ENCODE data around the gene PPIL4.

The PPIL4 gene

DNA sequence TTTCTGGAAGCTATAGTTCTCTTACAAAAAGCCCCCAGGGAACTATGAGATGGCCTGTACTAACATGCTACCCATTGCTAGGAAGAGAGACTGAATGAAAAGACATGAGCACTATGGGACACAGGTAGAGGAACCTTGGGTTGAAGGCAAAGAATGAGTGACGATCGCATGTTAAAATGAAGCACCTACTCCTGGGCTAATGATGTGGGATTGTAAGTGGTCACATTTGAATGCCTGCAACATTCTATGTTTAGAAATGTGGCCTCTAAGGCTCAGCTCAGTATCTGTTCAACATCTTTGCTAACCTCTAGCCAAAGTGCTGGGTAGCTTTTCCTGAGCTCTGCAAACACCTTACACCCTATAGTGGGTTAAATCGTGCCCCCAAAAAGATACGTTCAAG is 55.9 kb downstream of the PPIL4 start:
- in situ Hi-C loops (cut with MboI; ENCODE audit: low pct_unique_long_range_greater_than_20kb, low sequenced_read_pairs, unreplicated experiment): no loop called here
- TF ChIP-seq, protein P1, sequence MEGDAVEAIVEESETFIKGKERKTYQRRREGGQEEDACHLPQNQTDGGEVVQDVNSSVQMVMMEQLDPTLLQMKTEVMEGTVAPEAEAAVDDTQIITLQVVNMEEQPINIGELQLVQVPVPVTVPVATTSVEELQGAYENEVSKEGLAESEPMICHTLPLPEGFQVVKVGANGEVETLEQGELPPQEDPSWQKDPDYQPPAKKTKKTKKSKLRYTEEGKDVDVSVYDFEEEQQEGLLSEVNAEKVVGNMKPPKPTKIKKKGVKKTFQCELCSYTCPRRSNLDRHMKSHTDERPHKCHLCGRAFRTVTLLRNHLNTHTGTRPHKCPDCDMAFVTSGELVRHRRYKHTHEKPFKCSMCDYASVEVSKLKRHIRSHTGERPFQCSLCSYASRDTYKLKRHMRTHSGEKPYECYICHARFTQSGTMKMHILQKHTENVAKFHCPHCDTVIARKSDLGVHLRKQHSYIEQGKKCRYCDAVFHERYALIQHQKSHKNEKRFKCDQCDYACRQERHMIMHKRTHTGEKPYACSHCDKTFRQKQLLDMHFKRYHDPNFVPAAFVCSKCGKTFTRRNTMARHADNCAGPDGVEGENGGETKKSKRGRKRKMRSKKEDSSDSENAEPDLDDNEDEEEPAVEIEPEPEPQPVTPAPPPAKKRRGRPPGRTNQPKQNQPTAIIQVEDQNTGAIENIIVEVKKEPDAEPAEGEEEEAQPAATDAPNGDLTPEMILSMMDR (IDR thresholded peaks at IDR 0.05; ENCODE audit: extremely low read depth, insufficient read depth, missing control alignments): no peak
- no peak for DNase-seq (ENCODE audit: low spot score)

DNA sequence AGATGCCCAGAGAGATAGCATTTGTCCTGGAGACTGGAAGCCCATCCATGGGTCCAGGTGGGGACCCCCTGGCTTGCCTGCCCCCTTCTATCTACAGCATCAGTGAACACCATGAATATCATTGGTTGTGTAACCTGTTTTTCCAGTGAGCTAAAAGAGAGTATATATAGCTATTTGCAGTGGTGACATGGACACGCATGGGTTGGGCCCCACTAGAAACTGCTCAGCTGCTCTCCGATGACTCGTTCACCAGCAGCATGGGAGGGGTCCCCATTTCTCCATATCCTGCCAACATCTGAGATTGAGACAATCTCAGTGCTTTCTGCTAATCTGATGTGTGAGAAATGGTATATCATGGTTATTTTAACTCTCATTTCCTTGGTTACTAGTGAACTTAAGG is 57.0 kb downstream of the PPIL4 start:
- TF ChIP-seq, protein P1 (IDR thresholded peaks at IDR 0.05; ENCODE audit: extremely low read depth, insufficient read depth, missing control alignments): no peak
- in situ Hi-C loops (cut with MboI; ENCODE audit: low pct_unique_long_range_greater_than_20kb, low sequenced_read_pairs, unreplicated experiment): no loop called here
- DNase-seq (ENCODE audit: low spot score): no peak

DNA sequence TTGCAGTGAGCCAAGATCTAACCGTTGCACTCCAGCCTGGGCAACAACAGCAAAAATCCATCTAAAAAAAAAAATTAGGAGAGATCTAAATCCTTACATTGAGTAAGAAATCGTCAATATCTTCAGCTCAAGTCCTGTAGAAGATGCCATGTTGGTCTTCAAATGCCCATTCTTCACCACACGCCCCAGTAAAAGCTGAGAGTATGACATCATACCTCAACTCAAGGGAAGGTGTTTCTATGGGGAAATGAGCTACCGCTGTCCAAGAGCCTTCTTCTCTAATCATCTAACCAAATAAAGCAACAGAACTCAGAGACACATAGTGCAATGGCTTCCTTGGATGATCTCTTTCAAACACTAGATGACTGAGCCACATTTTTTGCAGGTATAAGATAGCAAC is 58.5 kb downstream of the PPIL4 start:
- DNase-seq (ENCODE audit: low spot score): no peak
- TF ChIP-seq, protein P1 (IDR thresholded peaks at IDR 0.05; ENCODE audit: extremely low read depth, insufficient read depth, missing control alignments): no peak
- in situ Hi-C loops (cut with MboI; ENCODE audit: low pct_unique_long_range_greater_than_20kb, low sequenced_read_pairs, unreplicated experiment): no loop called here

DNA sequence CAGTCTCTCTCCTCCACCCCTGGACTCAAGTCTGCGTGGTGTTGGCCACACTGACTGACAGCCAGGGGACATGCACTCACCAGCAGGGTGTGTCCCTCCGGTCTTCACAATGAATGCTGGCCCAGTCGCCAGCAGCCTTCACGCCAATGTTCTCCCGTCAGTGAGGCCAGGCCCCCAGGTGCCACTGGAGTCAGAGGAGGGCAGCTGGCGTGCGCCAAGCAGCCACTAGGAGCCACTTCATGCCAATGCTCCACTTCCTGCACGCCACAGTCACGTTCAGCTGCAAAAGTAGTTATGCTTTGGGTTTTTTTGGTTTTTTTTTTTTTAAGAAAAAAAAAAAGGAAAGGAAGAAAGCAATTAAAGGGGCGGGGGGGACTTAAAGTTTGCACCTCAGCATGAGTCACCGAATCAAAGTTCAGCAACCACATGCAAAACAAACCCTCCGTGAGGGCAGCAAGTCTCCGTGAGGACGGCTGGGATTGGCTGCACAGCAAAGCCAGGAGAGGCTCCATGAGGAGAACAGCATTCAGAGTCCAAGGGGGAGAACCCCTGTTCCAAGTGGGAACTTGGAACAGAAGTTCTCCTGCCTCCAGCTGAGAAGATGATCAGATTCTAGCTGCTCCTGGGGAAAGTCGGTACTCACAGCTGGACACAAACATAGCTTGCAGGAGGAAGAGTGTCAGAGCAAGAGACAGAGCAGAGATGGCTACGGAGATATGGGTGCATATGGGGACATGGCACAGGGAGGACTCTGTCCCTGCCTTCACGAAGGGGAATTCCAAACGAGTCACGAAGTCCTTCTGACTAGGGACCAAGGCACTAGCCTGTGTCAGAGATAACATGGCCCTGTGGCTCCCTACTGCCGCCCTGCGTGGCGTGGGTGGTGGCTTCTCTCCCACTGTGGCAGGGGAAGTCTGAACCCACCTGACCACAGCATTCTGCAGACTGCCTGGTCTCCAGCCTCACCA is 60.8 kb downstream of the PPIL4 start, which contains the start of gene ZC3H12D:
Gene ZC3H12D, minus strand, starts transcription at position 282 of the 968 bp plus-strand sequence. CDS start 10,471 bp downstream, outside the sequence.
- in situ Hi-C loops (cut with MboI; ENCODE audit: low pct_unique_long_range_greater_than_20kb, low sequenced_read_pairs, unreplicated experiment): no loop called here
- DNase-seq (ENCODE audit: low spot score): peak; percentile 61
- TF ChIP-seq, protein P1 (IDR thresholded peaks at IDR 0.05; ENCODE audit: extremely low read depth, insufficient read depth, missing control alignments): peak; percentile 42

DNA sequence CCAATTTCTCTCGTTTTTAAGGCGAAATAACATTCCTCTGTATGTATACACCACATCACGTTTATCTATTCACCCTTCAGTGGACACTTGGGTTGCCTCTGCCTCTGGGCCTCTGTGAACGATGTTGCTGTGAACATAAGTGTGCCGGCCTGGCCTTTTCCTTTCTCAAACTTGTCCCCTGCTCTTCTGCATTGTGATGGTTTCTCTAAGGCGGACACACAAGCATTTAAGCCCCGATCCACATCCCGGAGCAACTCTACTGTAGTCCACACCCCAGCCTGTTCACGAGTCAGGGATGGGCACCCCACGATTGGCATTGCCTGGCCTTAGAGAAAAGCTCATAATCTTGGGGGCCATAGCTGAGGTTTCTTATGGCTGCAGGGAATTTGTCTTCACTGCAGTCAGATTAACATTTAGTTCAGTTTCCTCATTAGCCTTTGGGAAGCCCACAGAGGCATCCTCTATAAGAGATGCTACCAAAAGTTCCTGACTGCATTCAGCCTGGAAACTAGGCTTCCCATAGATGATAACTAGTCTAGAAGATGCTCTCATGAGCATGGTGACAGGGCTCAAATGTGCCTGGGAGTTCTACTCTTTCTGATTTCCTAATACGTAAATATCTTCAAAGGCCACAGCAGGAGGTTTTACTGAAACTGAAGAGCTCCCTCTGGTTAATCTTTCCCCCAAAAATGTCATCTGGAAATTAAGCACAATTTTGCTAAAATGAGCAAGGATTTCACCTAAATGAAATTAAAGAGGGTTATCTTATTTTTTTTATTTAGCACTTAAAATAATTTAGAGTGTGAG is 61.8 kb downstream of the PPIL4 start:
- TF ChIP-seq, protein P1 (IDR thresholded peaks at IDR 0.05; ENCODE audit: extremely low read depth, insufficient read depth, missing control alignments): no peak
- in situ Hi-C loops (cut with MboI; ENCODE audit: low pct_unique_long_range_greater_than_20kb, low sequenced_read_pairs, unreplicated experiment): no loop called here
- no peak for DNase-seq (ENCODE audit: low spot score)

DNA sequence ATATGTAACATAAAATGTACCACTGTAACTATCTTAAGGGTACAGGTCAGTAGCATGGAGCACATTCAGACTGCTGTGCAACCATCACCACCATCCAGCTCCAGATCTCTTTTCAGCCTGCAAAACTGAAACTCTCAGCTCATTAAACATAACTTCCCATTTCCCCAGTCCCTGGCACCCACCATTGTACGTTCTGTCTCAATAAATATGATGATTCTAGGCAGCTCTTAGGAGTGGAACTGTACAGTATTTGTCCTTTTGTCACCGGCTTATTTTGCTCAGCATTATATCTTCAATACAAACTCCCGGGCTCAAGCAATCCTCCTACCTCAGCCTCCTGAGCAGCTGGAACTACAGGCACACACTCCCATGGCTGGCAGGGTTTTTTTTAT is 62.5 kb downstream of the PPIL4 start:
- in situ Hi-C loops (cut with MboI; ENCODE audit: low pct_unique_long_range_greater_than_20kb, low sequenced_read_pairs, unreplicated experiment): no loop called here
- DNase-seq (ENCODE audit: low spot score): no peak
- TF ChIP-seq, protein P1 (IDR thresholded peaks at IDR 0.05; ENCODE audit: extremely low read depth, insufficient read depth, missing control alignments): no peak

Data from GM13977 (cell line).